Lower lobe of right lung (tissue), 2 donors: ENCODE measurements around the gene SRRM2. TPM values are rescaled to one million over a fixed set of nuclear protein-coding genes. Genes with fewer than 3 reads are reported as not detected.

Experiments
- ATAC-seq, 2 donors: fragments of 200-7000 bp; cut with Tn5 transposase; one replicate each; pipeline ENCODE4 v1.9.1; 2020 to 2022; ENCODE audit warnings: mild to moderate bottlenecking in 2 of 2, moderate library complexity in 2 of 2
- DNase-seq: peaks from one replicate; pipeline ENCODE4 v3.0.0-alpha.2; 2020
- H3K27ac ChIP-seq: fragments of 200-600 bp; one replicate; pipeline ENCODE4 v1.8.0; 2022
- H3K27me3 ChIP-seq: fragments of 200-600 bp; one replicate; pipeline ENCODE4 v1.8.0; 2022; ENCODE audit warnings: low read depth
- H3K36me3 ChIP-seq: fragments of 200-600 bp; one replicate; pipeline ENCODE4 v1.8.0; 2022; ENCODE audit warnings: mild to moderate bottlenecking
- H3K4me1 ChIP-seq: fragments of 200-600 bp; one replicate; pipeline ENCODE4 v1.8.0; 2022
- H3K4me3 ChIP-seq: fragments of 200-600 bp; one replicate; pipeline ENCODE4 v1.8.0; 2022; ENCODE audit warnings: mild to moderate bottlenecking
- H3K9me3 ChIP-seq: fragments of 200-600 bp; one replicate; pipeline ENCODE4 v1.8.0; 2022
- CTCF ChIP-seq: fragments of 200-600 bp; IDR thresholded peaks from one replicate; pipeline ENCODE4 v1.8.0; 2022; ENCODE audit warnings: antibody characterized with exemption, mild to moderate bottlenecking
- intact Hi-C: fragments of 100-400 bp; cut with DNase I; formaldehyde crosslinking; loops from one replicate; pipeline ENCODE4 v1.11.0; 2022
- total RNA-seq: library from RNA; stranded (reverse); fragmentation: NEBNext Ultra II Directional; extraction: Animal tissue kit (Norgen Biotek cat#: 25700); gene quantifications from one replicate; pipeline ENCODE4 v1.2.1, GENCODE V29; 2021
- donor health status: DM: no; HTN: yes; CAD: no; lungs with severe emphysema.

Gene SRRM2
- total RNA-seq, 1 donor from 2014 or later, result 659 TPM

- no peak overlapping the region for H3K27ac ChIP-seq
- H3K27me3 ChIP-seq, result no peaks in the 10 kb centered on the region
- no peaks in the 10 kb centered on the region for H3K9me3 ChIP-seq
- ATAC-seq, result no peak
- no peak for DNase-seq
- peaks cover 52% of the 10 kb centered on the region for H3K36me3 ChIP-seq
- no peaks in the 10 kb centered on the region for H3K4me1 ChIP-seq
- H3K4me3 ChIP-seq, result no peak overlapping the region
- TF ChIP-seq CTCF, result no peak
- intact Hi-C loops, result no loop called here
Measured at GRCh38 chr16:2709588-2709984, 42.9 kb upstream of the SRRM2 start.

GRCh38 chr16:2710021-2710710 is 42.3 kb upstream of the SRRM2 start:
- DNase-seq, result no peak
- Histone ChIP-seq H3K4me3 (no peak overlapping the region), H3K9me3 (no peaks in the 10 kb centered on the region), H3K36me3 (peaks cover 46% of the 10 kb centered on the region), H3K27ac (no peak overlapping the region), H3K27me3 (no peaks in the 10 kb centered on the region), H3K4me1 (no peaks in the 10 kb centered on the region)
- TF ChIP-seq CTCF, result no peak
- intact Hi-C loops, result no loop called here
- ATAC-seq, result no peak

- Histone ChIP-seq H3K9me3 (no peaks in the 10 kb centered on the region), H3K36me3 (peaks cover 40% of the 10 kb centered on the region), H3K4me1 (peaks cover 3% of the 10 kb centered on the region), H3K27me3 (peaks cover 2% of the 10 kb centered on the region), H3K27ac (no peak overlapping the region), H3K4me3 (no peak overlapping the region)
- intact Hi-C loops, result no loop called here
- ATAC-seq (no peak), DNase-seq (no peak)
- TF ChIP-seq CTCF, result no peak
Measured at GRCh38 chr16:2710711-2711231, 41.7 kb upstream of the SRRM2 start.

GRCh38 chr16:2711370-2712062 is 40.9 kb upstream of the SRRM2 start:
- no peak overlapping the region for H3K4me3 ChIP-seq
- peaks cover 5% of the 10 kb centered on the region for H3K4me1 ChIP-seq
- peaks cover 6% of the 10 kb centered on the region for H3K27me3 ChIP-seq
- H3K27ac ChIP-seq, result no peak overlapping the region
- H3K9me3 ChIP-seq, result no peaks in the 10 kb centered on the region
- no peak for DNase-seq
- H3K36me3 ChIP-seq, result peaks cover 34% of the 10 kb centered on the region
- TF ChIP-seq CTCF, result no peak
- ATAC-seq, result no peak
- intact Hi-C loops, result no loop called here

- H3K27ac ChIP-seq, result no peak overlapping the region
- no peak overlapping the region for H3K4me3 ChIP-seq
- H3K4me1 ChIP-seq, result peaks cover 5% of the 10 kb centered on the region
- no peak for ATAC-seq
- no peaks in the 10 kb centered on the region for H3K9me3 ChIP-seq
- peaks cover 6% of the 10 kb centered on the region for H3K27me3 ChIP-seq
- TF ChIP-seq CTCF, result no peak
- DNase-seq, result no peak
- intact Hi-C loops, result no loop called here
- H3K36me3 ChIP-seq, result peaks cover 33% of the 10 kb centered on the region
Measured at GRCh38 chr16:2712063-2712441, 40.4 kb upstream of the SRRM2 start.
